ENCODE measurements around the gene SBF1.

Gene SBF1

DNA sequence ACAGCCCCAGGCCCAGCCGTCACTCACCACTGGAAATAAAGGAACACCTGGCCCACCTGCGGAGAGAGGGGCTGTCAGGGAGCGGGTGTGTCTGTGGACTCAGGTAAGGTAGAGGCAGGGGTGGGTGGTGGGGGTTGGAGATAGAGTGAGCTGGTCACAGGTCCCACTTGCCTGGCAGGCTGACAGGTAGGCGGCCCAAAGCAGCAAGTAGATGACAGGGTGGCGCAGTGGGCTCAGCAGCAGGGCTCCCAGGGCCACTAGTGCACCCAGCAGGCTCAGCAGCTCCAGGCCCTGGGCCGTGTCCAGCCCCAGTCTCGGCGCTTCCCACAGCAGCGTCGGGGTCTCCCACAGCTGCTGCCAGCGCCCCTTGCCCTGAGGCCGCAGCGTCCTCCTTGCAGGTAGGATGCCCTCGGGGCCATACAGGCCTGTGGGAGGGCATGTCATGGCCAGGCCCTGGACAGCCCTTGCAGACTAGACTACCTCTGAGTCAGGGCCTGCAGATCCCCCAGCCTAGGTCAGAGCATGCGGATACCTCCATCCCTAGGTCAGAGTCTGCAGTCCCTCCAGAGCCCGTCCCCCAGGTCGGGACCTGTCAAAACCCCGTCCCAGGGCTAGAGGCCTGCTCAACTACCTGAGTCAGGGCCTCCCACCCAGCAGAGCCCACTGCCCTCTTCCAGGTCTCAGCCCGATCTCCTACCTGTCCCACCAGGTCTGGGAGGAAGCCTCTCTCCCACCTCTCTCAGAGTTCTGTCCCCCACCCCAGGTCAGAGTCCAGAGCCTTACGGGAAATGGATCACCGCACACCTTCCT, 32.0 kb upstream of the SBF1 start:
- no peak for DNase-seq

GRCh38 chr22:50505776-50506610, 31.2 kb upstream of the SBF1 start:
- no peak for DNase-seq

DNA sequence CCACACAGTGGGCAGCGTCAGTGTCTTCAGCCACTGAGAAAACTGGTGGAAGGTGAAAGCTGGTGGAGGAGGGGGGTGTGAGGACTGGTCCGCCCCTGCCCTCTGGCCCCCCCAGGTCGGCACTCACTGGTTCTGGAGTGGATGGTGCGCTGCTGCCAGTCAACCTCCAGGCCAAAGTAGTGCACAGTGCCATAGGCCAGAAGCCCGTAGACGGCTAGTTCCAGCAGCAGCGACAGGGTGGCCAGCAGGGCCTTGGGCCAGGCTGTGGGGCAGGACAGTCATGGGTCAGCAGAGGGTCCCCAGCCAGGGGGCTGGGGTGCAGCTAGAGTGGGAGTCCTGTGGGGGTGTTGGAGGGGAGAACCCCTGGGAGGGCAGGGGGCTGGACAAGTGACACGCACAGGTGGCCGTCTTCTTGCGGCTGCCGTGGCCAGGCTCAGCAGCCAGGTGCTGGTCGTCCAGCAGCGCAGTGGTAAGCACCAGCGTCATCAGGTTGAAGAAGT, 30.5 kb upstream of the SBF1 start:
- DNase-seq, result no peak

GRCh38 chr22:50504369-50505211, 29.8 kb upstream of the SBF1 start:
- no peak for DNase-seq

GRCh38 chr22:50503475-50504145, 28.8 kb upstream of the SBF1 start:
- DNase-seq, result no peak

GRCh38 chr22:50502628-50503474, 28.0 kb upstream of the SBF1 start:
- no peak for DNase-seq

DNA sequence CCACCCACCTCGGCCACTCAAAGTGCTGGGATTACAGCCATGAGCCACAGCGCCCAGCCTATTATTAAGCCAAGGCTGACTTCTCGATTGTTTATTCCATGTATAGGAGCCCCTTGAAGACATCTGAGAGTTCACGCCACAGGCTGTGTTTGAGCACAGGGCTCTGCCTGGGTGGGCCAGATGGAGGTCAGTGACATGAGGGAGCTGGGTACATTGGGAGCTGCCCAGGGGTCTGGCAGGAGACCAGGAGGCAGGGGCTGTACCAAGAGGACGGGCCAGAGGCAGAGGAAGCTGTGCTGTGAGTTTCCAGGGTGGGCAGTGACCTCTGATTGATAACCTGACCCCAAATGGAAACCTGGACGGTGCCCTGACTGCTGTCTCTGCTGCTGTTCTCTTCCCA, 27.3 kb upstream of the SBF1 start:
- no peak for DNase-seq

GRCh38 chr22:50500452-50500851, 25.6 kb upstream of the SBF1 start:
- DNase-seq, result no peak

GRCh38 chr22:50498322-50498890, 23.6 kb upstream of the SBF1 start:
- DNase-seq, result peak; percentile 62

DNA sequence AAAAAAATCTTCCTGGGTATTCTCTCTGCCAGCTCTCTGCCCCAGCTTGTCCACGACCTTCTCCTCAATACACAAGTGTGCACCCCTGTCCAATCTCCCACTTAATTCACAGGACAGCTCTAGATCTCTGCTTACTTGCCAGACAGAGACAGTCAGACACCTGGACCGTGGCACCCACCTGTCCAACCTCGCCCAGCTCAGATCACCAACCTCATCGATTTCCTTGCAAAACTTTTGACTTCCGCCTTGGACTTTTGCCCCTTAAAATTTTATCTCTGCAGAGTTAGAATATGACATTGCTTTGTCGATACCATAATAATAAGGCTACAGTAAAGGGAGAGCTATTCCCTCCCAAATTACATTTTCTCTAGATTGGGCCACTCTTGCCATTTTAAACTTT, 22.3 kb upstream of the SBF1 start:
- DNase-seq, result no peak

DNA sequence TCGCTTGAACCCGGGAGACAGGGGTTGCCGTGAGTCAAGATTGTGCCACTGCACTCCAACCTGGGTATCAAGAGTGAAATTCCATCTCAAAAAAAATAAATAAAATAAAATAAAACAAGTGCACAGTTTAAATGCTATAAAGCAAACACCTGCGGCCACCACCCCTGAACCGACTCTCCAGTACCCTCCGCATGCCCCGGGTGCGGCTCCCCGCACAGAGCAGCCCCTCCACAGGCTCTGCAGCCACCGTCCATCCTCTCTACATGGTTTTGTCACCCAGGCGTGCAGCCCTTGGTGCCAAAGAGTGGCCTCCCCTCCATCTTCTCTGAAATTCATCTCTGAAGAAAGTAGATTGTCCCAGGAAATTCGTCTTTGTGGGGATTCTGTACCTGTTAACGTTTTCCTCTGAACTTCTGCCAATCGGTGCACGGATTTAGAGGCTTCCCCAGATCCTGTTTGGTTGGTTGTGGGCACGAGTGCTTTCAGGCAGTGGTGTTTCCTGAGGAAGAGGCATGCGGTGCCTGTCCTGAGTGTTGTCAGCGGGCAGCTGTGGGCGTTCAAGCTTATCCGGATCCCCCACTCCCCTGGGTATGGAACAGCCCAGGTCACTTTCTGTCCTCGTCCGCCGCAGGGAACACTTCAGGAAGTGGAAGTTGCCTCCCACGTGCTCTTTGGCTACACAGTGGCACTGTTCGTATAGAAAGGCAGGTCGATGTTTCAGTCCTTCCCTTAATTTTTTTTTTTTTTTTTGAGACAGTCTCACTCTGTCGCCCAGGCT, 15.9 kb upstream of the SBF1 start:
- DNase-seq, result no peak

GRCh38 chr22:50489363-50490243, 14.8 kb upstream of the SBF1 start:
- no peak for DNase-seq

DNA sequence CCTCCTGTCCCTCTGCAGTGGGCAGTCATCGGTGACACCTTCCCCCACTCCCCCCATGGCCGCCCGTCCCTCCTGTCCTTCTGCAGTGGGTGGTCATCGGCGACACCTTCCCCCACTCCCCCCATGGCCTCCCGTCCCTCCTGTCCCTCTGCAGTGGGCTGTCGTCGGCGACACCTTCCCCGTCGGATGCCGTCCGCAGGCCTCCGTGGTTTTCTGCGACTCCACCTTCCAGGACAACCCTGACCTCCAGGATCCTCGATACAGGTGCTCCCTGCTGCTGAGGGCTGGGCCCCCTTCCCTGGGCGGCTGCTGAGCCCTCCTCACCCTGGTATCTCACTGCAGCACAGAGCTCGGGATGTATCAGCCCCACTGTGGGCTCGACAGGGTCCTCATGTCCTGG, 14.1 kb upstream of the SBF1 start:
- no peak for DNase-seq

DNA sequence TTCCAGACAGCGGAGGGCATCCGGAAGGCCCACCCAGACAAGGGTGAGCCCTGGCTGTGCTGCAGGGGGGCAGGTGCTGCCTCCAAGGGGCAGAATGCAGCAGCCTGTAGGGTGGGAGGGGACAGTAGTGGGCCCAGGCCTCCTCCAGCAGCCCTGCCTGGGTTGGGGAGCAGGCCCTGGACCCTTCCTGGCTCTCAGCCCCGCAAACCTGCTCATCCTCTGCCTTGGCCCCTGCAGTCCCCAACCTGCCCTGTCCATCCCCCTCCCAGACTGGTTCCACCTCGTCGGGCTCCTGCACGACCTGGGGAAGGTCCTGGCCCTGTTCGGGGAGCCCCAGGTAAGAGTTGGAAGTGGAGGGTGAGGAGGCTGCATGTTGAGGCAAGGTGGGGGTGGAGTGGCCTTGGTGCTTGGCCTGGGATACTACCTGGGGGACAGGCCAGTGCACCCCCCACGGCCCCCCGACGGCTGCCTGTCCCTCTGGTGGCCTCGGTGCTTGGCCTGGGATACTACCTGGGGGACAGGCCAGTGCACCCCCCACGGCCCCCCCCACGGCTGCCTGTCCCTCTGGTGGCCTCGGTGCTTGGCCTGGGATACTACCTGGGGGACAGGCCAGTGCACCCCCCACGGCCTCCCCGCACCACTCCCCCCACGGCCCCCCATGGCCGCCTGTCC, 13.3 kb upstream of the SBF1 start:
- DNase-seq, result no peak

DNA sequence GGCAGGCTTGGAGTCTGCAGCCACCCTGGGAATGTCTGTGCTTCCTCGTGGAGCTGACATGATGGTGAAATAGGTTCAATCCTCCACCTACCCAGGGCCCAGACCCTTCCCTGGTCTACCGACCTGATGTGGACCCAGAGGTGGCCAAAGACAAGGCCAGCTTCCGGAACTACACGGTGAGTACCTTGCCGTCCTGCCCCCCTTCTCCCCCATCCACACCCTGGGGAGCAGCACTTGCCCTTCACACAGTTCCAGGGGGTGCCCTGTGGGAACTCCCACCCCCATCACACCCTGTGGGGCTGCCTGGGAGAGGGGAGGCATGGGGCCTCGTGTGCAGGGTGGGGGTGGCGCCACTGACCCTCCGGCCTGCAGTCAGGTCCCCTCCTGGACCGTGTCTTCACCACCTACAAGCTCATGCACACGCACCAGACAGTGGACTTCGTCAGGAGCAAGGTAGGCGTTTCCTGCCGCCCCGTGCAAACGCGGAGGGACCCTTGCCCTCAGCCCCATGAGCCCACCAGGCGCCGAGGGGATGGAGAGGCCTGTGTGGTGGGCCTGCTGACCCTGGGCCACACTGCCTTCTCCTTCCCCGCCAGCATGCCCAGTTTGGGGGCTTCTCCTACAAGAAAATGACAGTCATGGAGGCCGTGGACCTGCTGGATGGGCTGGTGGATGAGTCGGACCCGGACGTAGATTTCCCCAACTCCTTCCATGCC, 12.6 kb upstream of the SBF1 start:
- no peak for DNase-seq

DNA sequence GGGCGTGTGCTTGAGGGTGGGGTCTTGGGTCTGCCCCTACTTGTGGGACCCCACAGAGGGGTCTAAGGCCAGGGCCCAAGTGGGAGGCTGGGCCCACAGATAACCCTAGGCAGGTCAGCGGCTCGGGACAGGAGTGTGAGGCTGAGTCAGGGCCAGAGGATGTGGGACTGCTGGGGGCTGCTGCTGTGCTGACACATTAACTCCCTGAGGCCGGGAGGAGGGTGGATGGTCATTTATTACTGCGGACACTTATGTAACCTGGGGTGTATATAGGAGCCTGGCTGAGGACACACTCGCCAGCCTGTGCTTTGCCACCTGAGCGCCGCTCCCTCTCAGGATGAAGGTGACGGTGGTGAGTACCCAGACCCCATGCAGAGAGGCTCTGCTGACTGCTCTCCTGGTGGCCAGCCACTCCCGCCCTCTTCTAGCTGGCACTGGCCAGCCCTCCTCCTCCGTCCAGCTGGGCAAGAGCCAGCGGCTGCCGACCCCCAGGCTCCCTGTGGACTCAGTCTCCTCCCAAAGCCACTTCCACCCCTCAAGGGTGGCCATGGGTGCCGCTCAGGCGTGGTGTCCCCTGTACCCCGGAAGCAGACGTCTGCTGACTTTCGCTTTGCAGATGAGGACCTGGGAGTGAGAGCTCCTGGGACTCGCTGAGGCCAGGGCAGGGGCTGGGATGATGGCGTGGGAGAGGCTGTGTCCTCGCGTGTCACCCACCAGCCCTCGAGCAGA, 11.9 kb upstream of the SBF1 start, which contains the start of gene MIOX:
TSS of gene MIOX (plus strand) at position 299 of the 729 bp plus-strand sequence. CDS start at position 338, 39 bp downstream.
- DNase-seq, result no peak

All from stimulated activated CD4-positive, alpha-beta T cell treated with anti-CD3 and anti-CD28 coated beads, Interleukin-4, amount 100 ng/mL, for 1 hour (primary cell).